Activated naive CD8-positive, alpha-beta T cell treated with anti-CD3 and anti-CD28 coated beads, Interleukin-2, amount 10 ng/mL, durations not matched to agents 7 days and 5 days (primary cell): ENCODE measurements around the gene ZNF620. TPM values are rescaled to one million over a fixed set of nuclear protein-coding genes. Genes with fewer than 3 reads are reported as not detected.
"Not testable (repeated sequence)": the region's sequence is repeated elsewhere in the genome, so short reads cannot be mapped to it uniquely, and the experiment has no call there.

Source experiments
- ATAC-seq: fragments of 150-1000 bp; cut with Tn5 transposase; one replicate; pipeline ENCODE4 v1.10.0; 2021; ENCODE audit warnings: low read depth, moderate library complexity
- POLR2A ChIA-PET: fragments of 350-600 bp; sonication (Branson Sonifier 250); formaldehyde crosslinking; loops from one replicate; lab custom pipeline; 2021; ENCODE audit warnings: antibody characterized with exemption; lab: Charles Lee
- DNase-seq: peaks from one replicate; pipeline ENCODE4 v3.0.0; 2021
- H3K27ac Mint-ChIP-seq: one replicate; pipeline ENCODE4 v1.8.0; 2022; ENCODE audit warnings: mild to moderate bottlenecking, mixed read lengths
- H3K27me3 Mint-ChIP-seq: one replicate; pipeline ENCODE4 v1.8.0; 2022; ENCODE audit warnings: mild to moderate bottlenecking, moderate library complexity, mixed read lengths
- H3K36me3 Mint-ChIP-seq: one replicate; pipeline ENCODE4 v1.8.0; 2021; ENCODE audit warnings: mild to moderate bottlenecking, mixed read lengths
- H3K4me1 Mint-ChIP-seq: one replicate; pipeline ENCODE4 v1.8.0; 2021; ENCODE audit warnings: mixed read lengths
- H3K4me3 Mint-ChIP-seq: one replicate; pipeline ENCODE4 v1.8.0; 2022; ENCODE audit warnings: mild to moderate bottlenecking, moderate library complexity, mixed read lengths
- H3K9me3 Mint-ChIP-seq: one replicate; pipeline ENCODE4 v1.8.0; 2021; ENCODE audit warnings: mixed read lengths
- total RNA-seq, 2 experiments: library from RNA; stranded (reverse); gene quantifications; one replicate each; pipeline ENCODE4 v1.2.3, GENCODE V29; 2021

Gene ZNF620
- total RNA-seq, 2 experiments from 2014 or later = 4.5 to 7.2 TPM

DNA sequence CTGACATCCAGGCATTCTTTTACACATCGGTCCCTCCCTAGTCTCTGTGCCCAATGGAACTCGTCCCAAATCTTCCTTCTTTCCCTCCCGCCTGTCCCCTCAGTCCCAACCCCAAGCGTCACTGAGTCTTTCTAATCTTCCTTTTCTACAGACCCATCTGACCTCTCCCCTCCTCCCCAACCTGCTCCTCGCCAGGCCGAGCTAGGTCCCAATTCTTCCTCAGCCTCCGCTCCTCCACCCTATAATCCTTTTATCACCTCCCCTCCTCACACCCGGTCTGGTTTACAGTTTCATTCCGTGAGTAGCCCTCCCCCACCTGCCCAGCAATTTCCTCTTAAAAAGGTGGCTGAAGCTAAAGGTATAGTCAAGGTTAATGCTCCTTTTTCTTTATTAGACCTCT, 56.6 kb downstream of the ZNF620 start:
- H3K9me3 Mint-ChIP-seq, DNase-seq, POLR2A ChIA-PET, H3K4me1 Mint-ChIP-seq, H3K27me3 Mint-ChIP-seq, H3K4me3 Mint-ChIP-seq, H3K36me3 Mint-ChIP-seq, H3K27ac Mint-ChIP-seq, ATAC-seq: not testable (repeated sequence)

DNA sequence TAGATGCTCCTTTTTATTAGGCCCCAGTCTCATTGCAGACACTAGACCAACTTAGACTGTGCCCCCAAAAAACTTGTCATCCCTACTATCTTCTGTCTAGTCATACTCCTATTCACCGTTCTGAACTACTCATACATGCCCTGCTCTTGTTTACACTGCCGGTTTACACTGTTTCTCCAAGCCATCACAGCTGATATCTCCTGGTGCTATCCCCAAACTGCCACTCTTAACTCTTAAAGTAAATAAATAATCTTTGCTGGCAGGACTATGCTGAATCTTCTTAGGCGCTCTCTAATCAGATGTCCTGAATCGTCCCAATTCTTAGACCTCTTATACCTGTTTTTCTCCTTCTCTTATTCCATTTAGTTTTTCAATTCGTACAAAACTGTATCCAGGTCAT, 59.8 kb downstream of the ZNF620 start:
- H3K9me3 Mint-ChIP-seq, ATAC-seq, DNase-seq, H3K27ac Mint-ChIP-seq, POLR2A ChIA-PET, H3K4me1 Mint-ChIP-seq, H3K4me3 Mint-ChIP-seq, H3K36me3 Mint-ChIP-seq, H3K27me3 Mint-ChIP-seq: not testable (repeated sequence)

DNA sequence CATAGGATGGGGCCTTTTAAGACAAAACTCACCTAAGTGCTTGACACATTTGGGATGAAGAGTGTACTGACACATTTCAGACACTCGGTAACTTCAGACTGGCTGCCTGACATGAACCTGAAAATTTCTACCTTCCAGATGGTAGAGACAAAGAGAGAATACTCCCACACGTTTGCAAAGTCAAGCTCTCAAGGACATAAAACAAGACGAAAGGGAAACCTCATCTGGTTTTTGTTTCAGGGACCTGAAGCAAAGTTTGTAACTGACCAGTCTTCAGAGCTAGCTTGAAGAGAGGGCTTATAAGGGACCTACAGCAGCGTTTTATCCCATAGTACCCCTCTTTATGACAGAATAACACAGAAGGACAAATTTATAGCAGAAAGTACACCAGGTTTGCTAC, 60.9 kb downstream of the ZNF620 start:
- no peak overlapping the region for H3K27ac Mint-ChIP-seq
- ATAC-seq = no peak
- peaks cover 8% of the 10 kb centered on the region for H3K9me3 Mint-ChIP-seq
- no peak overlapping the region for H3K4me3 Mint-ChIP-seq
- H3K27me3 Mint-ChIP-seq = peaks cover 3% of the 10 kb centered on the region
- POLR2A ChIA-PET = no interaction called here
- H3K36me3 Mint-ChIP-seq = no peaks in the 10 kb centered on the region
- H3K4me1 Mint-ChIP-seq = no peaks in the 10 kb centered on the region
- no peak for DNase-seq

Other genes starting within 250 kb of the ZNF620 start
- 10 to 100 TPM; 35.1 to 38.3 TPM for gene EIF1B, start 196.3 kb upstream of the ZNF620 start, total RNA-seq
- gene ENTPD3, start 118.9 kb upstream of the ZNF620 start, total RNA-seq = not detected
- gene RPL14, start 48.7 kb upstream of the ZNF620 start, total RNA-seq = 1,000 to 10,000 TPM; 2,251 to 2,258 TPM
- gene ZNF619, start 28.9 kb upstream of the ZNF620 start, total RNA-seq = 10 to 100 TPM; 11.3 to 13.3 TPM
- 10 to 100 TPM; 26.9 to 28.3 TPM for gene ZNF621, start 18.9 kb downstream of the ZNF620 start, total RNA-seq